Stimulated activated naive CD8-positive, alpha-beta T cell treated with anti-CD3 and anti-CD28 coated beads, Interleukin-15, Interleukin-2, amounts not matched to agents 100 U/mL and 50 U/mL, for 24 hours (primary cell): ENCODE data around the gene TMEM150B.

Experiments used
- ATAC-seq: fragments of 150-1000 bp; cut with Tn5 transposase; one replicate; pipeline ENCODE4 v1.10.0; 2021
- DNase-seq: peaks from one replicate; pipeline ENCODE4 v3.0.0; 2021

The TMEM150B gene

DNA sequence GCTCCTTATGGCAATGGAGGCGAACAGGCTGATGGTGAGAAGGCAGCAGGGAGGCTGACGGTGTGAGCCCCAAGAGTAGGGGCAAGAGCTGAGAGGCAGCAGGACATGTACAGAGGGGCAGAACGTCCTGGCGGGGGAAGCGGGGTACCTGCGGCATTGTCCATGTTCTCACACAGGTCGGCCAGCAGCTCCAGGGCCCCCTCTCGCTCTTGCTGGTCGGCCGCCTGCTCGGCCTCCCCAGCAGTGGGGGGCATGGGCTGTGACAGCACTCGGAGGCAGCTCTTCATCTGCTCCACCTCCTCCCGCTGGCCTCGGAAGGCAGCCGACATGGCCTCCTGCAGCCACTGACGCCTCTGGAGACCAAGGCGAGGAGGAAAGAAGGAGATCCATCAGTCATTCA is 47.6 kb downstream of the TMEM150B start:
- no peak for DNase-seq
- no peak for ATAC-seq

- no peak for ATAC-seq
These were observed 48.3 kb downstream of the TMEM150B start for GRCh38 chr19:55276720-55277430.

GRCh38 chr19:55275851-55276719 is 49.1 kb downstream of the TMEM150B start:
- ATAC-seq (no peak), DNase-seq (no peak)

More at GRCh38 chr19:55276720-55277430, 48.3 kb downstream of the TMEM150B start:
- DNase-seq: no peak

DNA sequence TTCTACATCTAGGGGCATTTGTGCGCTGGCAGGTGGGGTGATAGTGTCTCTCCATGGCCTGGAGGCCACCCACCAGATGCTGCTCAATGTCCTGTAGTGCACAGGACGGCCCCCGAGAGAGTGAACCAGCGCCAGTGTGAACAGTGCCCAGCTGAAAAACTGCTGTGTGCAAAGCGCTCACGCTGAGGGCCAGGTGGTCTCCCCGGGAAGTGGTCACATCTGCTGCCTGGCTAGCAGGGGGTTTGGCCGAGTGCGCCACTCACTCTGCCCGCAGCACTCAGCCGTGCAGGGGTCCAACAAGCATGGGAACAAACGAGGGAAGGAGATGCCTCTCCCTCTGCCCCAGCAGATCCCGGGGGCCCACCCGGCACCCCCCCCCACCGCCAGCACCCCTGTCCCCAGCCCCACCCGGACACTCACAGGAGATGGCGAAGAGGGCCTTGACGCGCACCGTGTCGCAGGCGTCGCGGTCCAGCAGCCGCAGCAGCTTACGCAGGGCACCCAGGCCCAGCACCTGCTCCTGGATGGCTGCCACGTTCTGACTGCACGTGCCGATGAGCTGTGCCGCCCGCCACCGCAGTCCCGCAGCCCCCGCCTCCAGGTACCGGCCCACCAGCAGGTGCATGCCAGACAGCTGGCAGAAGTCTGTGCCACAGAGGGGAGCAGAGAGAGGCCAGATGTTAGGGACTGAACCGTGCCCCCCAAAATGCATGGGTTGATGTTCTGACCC is 51.0 kb downstream of the TMEM150B start:
- DNase-seq: no peak
- ATAC-seq: no peak

GRCh38 chr19:55272142-55272541 is 53.0 kb downstream of the TMEM150B start:
- no peak for DNase-seq
- no peak for ATAC-seq

- DNase-seq (no peak), ATAC-seq (no peak)
These were observed 54.8 kb downstream of the TMEM150B start for GRCh38 chr19:55270172-55270942.

DNA sequence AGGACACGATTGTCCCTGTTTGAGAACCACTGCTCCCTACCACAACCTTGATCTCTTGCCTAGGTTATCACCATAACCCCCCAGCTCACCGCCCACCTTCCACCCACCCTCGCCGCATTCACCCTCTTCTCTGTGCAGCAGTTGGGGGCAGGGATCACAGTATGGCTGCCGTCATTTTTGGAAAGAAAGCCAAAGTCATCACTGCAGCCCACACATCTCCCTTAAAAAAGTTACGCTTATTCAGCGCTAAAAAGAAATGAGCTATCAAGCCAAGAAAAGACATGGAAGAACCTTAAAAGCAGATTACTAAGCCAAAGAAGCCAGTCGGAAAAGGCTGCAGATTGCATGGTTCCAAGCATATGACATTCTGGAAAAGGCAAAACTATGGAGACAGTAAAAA is 55.8 kb downstream of the TMEM150B start:
- DNase-seq: no peak
- no peak for ATAC-seq

- no peak for ATAC-seq
- DNase-seq: no peak
These were observed 58.3 kb downstream of the TMEM150B start for GRCh38 chr19:55266840-55267239.

DNA sequence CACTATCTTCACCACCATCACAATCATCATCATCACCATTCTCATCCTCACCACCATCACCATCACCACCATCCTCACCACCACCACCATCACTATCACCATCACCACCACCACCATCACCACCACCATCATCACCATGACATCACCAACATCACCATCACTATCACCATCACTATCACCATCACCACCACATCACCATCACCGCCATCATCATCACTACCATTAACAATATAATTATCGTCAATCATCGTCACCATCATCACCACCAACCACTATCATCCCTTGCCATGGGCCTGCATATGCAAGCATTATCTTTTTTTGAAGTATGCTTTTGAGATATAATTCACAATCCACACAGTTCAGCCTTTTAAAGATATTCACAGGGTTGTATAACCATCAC is 58.7 kb downstream of the TMEM150B start:
- ATAC-seq (no peak), DNase-seq (no peak)

DNA sequence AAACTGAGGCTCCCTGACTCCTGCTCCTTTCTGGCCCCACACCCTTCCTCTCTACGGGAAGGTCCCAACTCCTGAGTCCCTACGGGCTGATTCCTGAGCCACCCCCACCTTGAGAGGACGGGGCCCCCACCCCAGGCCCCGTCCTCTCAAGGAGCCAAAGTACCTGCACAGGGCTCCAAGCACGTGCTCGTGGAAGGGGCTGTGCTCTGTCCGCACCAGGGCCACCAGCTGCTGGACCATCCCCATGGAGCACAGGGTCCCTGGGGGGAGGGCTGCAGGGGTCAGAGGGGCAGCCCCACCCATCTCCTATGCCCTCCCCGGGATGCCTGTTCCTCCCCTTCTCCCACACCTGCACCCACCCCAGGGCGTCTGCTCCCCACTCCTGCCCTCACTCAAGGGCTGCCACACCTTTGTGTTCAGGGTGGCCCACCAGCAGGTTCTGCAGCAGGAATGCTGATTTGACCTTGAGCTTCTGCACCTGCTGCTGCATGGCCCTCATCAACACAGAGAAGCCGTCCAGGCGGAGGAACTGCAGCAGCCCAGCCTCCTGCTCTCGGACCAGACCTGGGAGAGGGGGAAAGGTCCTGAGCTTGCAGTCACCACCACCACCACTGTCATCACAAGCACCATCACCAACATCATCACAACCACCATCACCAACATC is 59.3 kb downstream of the TMEM150B start:
- DNase-seq (no peak), ATAC-seq (no peak)

GRCh38 chr19:55265173-55265572 is 60.0 kb downstream of the TMEM150B start:
- no peak for ATAC-seq
- no peak for DNase-seq

GRCh38 chr19:55264531-55264930 is 60.6 kb downstream of the TMEM150B start:
- ATAC-seq: no peak

More at GRCh38 chr19:55264531-55264930, 60.6 kb downstream of the TMEM150B start:
- no peak for DNase-seq
